Duodenal mucosa (tissue), 2 donors: ENCODE results near the gene BOLA3.
"Not testable (repeated sequence)": the region's sequence is repeated elsewhere in the genome, so short reads cannot be mapped to it uniquely, and the experiment has no call there.

Experiments used
- H3K27ac ChIP-seq: one replicate; pipeline ENCODE4 v1.7.0; 2013; ENCODE audit warnings: low read depth, low read length
- H3K27me3 ChIP-seq, 2 donors: one replicate each; pipeline ENCODE4 v1.7.0; 2013; ENCODE audit warnings: low read length in 2 of 2, control low read depth in 1 of 2; ENCODE audit not compliant: insufficient read depth in 2 of 2, control insufficient read depth in 1 of 2
- H3K36me3 ChIP-seq, 2 donors: one replicate each; pipeline ENCODE4 v1.7.0; 2013; ENCODE audit warnings: low read length in 2 of 2, control low read depth in 1 of 2; ENCODE audit not compliant: insufficient read depth in 2 of 2, control insufficient read depth in 1 of 2
- H3K4me1 ChIP-seq, 2 donors: one replicate each; pipeline ENCODE4 v1.7.0; 2013; ENCODE audit warnings: low read length in 2 of 2, control low read depth in 1 of 2; ENCODE audit not compliant: insufficient read depth in 2 of 2, control insufficient read depth in 1 of 2
- H3K4me3 ChIP-seq, 2 donors: one replicate each; pipeline ENCODE4 v1.7.0; 2013; ENCODE audit warnings: low read length in 2 of 2, low read depth in 1 of 2
- H3K9ac ChIP-seq, 2 donors: one replicate each; pipeline ENCODE4 v1.7.0; 2013; ENCODE audit warnings: low read length in 2 of 2, low read depth in 1 of 2
- H3K9me3 ChIP-seq, 2 donors: one replicate each; pipeline ENCODE4 v1.7.0; 2013; ENCODE audit warnings: low read length in 2 of 2, control low read depth in 1 of 2; ENCODE audit not compliant: control insufficient read depth in 1 of 2

BOLA3 gene, protein sequence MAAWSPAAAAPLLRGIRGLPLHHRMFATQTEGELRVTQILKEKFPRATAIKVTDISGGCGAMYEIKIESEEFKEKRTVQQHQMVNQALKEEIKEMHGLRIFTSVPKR

DNA sequence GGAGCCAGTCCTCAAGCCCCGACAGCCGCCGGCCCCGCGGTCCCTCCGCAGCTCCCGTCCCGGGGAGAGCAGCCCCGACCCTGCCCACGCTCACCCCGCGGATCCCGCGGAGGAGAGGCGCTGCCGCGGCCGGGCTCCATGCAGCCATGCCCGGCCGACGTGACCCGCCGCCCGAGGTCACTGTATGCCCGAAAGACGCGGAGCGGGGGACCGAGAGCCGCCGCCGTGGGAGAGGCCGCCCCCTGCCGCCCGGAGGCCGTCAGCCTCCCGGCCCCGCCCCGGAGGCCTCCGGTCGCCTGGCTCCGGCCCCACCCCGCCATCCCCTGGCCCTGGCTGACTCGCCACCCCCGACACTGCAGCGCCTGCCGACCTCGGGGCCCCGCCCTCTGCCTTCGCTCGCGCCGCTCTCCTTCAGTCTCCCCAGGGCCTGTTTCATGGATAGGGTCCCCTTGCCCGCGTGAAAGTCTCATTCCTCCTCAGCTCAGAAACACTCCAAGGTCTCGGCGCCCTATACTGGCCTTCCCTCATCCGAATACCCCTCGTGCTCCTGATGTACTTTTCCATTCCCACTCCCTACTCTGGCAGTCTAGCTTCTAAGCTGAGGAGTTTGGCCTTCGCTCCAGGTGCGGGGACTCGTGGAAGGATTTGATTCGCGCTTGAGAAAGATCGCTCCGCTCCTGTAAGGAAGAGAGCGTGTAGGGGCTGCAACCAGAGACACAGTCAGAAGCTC is at the start of gene BOLA3:
Gene BOLA3 (minus strand): TSS at position 186 of the 730 bp plus-strand sequence. CDS start 38 bp downstream, at position 148.
- peaks cover 19 to 20% of the 10 kb centered on the region in 2 donors for H3K4me1 ChIP-seq
- no peaks in the 10 kb centered on the region for H3K27me3 ChIP-seq
- no peak within 1 kb of the TSS for H3K27ac ChIP-seq
- H3K9me3 ChIP-seq = no peaks in the 10 kb centered on the region
- H3K36me3 ChIP-seq = peaks cover 3 to 20% of the 10 kb centered on the region in 2 donors
- peak within 1 kb of the TSS; percentile 90 to 95 for H3K4me3 ChIP-seq
- peak within 1 kb of the TSS; percentile 77 to 87 for H3K9ac ChIP-seq

DNA sequence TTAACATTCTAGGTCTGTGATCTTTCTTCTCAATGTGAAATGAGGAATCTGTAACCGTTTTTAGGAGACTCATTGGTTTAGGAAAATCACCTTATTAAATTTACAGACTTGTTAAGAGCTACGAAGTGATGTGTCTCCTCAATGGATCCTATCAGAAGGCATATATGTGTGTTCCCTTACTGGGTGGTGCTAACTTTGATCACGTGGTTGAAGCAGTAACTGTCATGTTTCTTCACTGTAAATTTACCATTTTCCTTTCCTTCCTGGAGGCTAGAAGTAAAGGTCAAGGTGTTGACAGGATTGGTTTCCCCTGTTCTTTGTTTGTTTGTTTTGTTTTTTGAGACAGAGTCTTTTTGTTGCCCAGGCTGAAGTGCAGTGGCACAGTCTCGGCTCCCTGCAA is 49.3 kb upstream of the BOLA3 start:
- H3K9me3 ChIP-seq = no peaks in the 10 kb centered on the region
- H3K27ac ChIP-seq = no peak overlapping the region
- no peak overlapping the region for H3K4me3 ChIP-seq
- H3K4me1 ChIP-seq = peaks cover 15 to 21% of the 10 kb centered on the region in 2 donors
- no peaks in the 10 kb centered on the region for H3K36me3 ChIP-seq
- H3K9ac ChIP-seq = no peak overlapping the region
- no peaks in the 10 kb centered on the region for H3K27me3 ChIP-seq

DNA sequence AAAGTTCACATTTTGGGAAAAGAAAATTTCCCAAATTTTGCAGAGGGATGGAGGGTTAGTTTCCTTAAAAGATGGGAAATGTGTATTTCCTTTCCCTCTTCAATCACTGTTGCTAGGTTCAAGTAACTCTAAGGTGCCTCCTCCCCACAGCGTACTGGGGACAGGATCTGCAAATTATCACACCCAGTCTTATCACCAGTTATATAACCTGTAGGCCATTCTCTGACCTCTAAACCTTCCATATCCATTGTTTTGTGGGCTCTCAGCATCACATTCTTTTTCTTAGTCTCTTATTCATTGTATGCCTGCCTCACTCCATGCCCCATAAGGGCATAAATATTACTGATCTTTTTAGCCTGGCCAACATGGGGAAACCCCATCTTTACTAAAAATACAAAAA is 47.1 kb upstream of the BOLA3 start:
- Histone ChIP-seq H3K9ac (no peak overlapping the region), H3K4me1 (peaks cover 6 to 11% of the 10 kb centered on the region in 2 donors), H3K27ac (no peak overlapping the region), H3K36me3 (no peaks in the 10 kb centered on the region), H3K4me3 (no peak overlapping the region), H3K27me3 (no peaks in the 10 kb centered on the region), H3K9me3 (no peaks in the 10 kb centered on the region)

DNA sequence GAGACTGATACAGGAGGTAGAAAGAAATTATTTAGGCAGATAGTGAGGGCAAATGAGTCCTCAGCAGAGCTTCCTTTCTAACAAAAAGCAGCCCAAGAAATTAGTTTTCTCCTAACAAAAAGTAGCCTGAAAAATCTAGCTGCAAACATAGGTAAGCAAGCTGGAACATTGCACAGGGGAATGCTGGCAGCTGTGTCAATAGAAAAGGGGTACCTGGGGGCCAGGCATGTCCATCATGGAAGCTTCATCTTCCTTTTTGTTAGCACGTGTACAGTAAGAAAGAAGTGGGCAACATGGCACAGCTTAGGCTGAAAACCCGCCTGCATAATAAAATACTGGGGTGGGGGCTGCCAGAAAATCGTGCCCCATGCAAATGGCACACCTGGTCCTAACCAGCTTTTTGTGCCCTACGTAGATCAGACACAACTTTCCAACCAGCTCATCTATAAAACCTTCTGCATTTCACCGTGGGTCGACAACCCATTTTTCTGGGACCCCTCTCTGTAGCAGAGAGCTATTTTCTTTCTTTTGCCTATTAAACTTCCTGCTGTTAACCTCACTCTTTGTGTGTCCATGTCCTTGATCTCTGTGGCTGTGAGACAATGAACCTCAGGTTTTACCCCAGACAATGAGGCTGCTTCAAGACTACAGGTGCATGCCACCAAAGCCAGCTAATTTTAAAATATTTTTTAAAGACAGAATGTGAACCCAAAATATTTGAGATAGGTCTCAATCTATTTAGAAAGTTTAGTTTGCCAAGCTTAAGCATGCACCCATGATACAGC is 44.1 kb upstream of the BOLA3 start:
- Histone ChIP-seq H3K9ac (no peak overlapping the region), H3K9me3 (no peaks in the 10 kb centered on the region), H3K4me1 (peaks cover 0 to 5% of the 10 kb centered on the region in 2 donors), H3K36me3 (no peaks in the 10 kb centered on the region), H3K27me3 (no peaks in the 10 kb centered on the region), H3K27ac (no peak overlapping the region), H3K4me3 (no peak overlapping the region)

DNA sequence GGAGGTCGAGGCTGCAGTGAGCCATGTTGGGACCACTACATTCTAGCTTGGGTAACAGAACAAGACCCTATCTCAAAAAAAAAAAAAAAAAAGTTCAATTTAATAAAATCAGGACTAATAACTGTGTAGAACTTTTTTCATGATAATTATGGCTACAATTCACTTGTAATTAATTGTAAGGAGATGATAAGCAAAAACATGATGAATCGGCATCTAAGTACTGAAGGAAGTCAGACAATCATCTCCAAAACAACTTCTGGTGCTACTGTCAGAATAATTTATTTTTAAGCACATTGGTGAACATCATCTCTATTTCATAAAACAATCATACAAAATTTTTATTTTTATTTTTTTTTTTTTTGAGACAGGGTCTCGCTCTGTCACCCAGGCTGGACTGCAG is 41.0 kb upstream of the BOLA3 start:
- no peak overlapping the region for H3K27ac ChIP-seq
- H3K4me1 ChIP-seq = no peaks in the 10 kb centered on the region
- no peak overlapping the region for H3K4me3 ChIP-seq
- no peaks in the 10 kb centered on the region for H3K9me3 ChIP-seq
- H3K27me3 ChIP-seq = no peaks in the 10 kb centered on the region
- no peaks in the 10 kb centered on the region for H3K36me3 ChIP-seq
- H3K9ac ChIP-seq = no peak overlapping the region

DNA sequence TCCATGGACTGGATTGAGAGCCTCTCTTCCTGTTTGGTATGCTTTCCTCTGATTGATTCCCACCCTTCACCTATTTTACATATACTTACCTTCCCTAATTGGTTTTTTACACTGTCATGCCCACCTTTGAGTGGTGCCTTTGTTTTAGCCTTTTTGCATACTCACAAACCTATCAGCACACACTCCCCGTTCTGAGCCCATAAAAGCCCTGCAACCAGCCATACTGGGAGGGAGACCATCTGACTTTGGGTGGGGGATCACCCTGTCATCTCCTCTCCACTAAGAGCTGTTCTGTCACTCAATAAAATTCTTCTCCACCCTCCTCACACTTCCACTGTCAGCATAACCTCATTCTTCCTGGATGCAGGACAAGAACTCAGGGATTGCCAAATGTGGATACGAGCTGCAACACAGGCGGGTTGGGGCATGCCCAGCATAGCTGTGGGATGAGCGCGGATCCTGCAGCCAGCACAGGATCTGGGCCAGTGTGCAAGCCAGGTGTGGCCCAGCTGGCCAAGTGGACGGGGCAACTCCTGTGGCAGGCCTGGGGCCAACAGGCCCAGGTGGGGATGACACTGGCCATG is 40.4 kb upstream of the BOLA3 start:
- H3K36me3 ChIP-seq = no peaks in the 10 kb centered on the region
- no peaks in the 10 kb centered on the region for H3K9me3 ChIP-seq
- no peak overlapping the region for H3K9ac ChIP-seq
- H3K4me1 ChIP-seq = no peaks in the 10 kb centered on the region
- no peak overlapping the region for H3K4me3 ChIP-seq
- no peaks in the 10 kb centered on the region for H3K27me3 ChIP-seq
- no peak overlapping the region for H3K27ac ChIP-seq

DNA sequence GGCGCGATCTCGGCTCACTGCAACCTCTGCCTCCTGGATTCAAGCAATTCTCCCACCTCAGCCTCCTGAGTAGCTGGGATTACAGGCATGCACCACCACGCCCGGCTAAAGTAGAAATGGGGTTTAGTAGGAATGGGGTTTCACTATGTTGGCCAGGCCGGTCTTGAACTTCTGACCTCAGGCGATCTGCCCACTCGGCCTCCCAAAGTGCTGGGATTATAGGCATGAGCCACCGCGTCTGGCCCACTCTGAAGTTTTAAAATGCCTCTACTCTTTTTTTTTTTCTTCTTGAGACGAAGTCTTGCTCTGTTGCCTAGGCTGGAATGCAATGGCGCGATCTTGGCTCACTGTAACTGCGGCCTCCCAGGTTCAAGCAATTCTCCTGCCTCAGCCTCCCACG is 39.0 kb upstream of the BOLA3 start:
- not testable (repeated sequence) for H3K4me3 ChIP-seq, H3K9me3 ChIP-seq, H3K27me3 ChIP-seq, H3K9ac ChIP-seq, H3K27ac ChIP-seq, H3K36me3 ChIP-seq, H3K4me1 ChIP-seq

DNA sequence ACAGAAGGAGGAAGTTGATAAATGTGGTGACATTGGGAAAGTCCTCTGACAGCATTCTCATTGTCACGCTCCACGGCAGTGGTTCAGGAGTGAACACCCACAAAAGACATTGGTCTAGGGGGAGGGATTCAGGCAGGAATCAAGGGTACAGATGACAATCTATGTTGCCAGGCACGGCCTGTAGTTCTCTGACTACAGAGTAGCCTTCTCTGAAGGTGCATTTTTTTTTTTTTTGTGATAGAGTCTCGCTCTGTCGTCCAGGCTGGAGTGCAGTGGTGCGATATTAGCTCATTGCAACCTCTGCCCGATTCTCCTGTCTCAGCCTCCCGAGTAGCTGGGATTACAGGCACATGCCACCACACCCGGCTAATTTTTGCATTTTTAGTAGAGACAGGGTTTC is 38.3 kb upstream of the BOLA3 start:
- no peaks in the 10 kb centered on the region for H3K9me3 ChIP-seq
- no peak overlapping the region for H3K27ac ChIP-seq
- H3K9ac ChIP-seq = no peak overlapping the region
- no peak overlapping the region for H3K4me3 ChIP-seq
- no peaks in the 10 kb centered on the region for H3K27me3 ChIP-seq
- H3K4me1 ChIP-seq = no peaks in the 10 kb centered on the region
- H3K36me3 ChIP-seq = no peaks in the 10 kb centered on the region

DNA sequence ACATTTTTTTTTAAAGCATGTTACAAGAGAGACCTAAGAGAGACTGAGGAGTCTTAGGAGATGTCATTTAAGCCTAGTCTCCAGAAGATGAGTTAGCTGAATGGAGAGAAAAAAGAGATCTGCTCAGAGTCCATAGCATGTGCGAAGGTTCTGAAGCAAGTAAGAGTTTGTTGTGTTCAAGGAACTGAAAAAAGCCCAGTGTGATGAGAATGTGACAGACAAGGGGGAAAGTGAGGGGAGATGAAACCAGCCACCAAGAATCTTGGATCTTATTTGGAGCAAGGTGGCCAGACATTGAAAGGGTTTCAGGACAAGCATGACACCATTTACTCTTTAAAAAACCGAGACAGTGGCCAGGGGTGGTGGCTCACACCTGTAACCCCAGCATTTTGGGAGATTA is 36.2 kb upstream of the BOLA3 start:
- Histone ChIP-seq H3K4me3 (no peak overlapping the region), H3K36me3 (no peaks in the 10 kb centered on the region), H3K9me3 (no peaks in the 10 kb centered on the region), H3K27me3 (no peaks in the 10 kb centered on the region), H3K4me1 (peaks cover 0 to 3% of the 10 kb centered on the region in 2 donors), H3K27ac (no peak overlapping the region), H3K9ac (no peak overlapping the region)

DNA sequence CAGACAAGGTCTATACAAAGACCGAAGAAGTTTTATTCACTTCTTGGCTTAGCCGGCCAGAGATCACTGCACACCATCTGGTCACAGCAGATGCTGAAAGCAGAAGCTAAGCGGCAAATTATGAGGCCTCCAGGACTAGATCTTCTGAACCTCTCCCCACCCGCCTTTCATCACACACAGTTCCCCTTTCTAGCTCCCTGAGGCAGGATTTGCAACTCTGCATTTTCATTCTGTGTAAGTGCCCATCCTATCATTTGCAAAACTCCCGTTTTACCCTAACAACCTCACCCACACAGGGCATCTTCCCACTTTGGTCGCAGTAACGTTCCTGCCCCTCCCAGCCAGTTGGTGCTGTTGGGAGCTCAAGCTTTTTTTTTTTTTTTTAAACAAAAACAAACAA is 34.0 kb upstream of the BOLA3 start:
- Histone ChIP-seq H3K9me3 (no peaks in the 10 kb centered on the region), H3K9ac (no peak overlapping the region), H3K4me1 (peaks cover 6 to 10% of the 10 kb centered on the region in 2 donors), H3K36me3 (no peaks in the 10 kb centered on the region), H3K27ac (no peak overlapping the region), H3K27me3 (no peaks in the 10 kb centered on the region), H3K4me3 (no peak overlapping the region)
